Measurements from ENCODE around the gene BRSK2.

DNA sequence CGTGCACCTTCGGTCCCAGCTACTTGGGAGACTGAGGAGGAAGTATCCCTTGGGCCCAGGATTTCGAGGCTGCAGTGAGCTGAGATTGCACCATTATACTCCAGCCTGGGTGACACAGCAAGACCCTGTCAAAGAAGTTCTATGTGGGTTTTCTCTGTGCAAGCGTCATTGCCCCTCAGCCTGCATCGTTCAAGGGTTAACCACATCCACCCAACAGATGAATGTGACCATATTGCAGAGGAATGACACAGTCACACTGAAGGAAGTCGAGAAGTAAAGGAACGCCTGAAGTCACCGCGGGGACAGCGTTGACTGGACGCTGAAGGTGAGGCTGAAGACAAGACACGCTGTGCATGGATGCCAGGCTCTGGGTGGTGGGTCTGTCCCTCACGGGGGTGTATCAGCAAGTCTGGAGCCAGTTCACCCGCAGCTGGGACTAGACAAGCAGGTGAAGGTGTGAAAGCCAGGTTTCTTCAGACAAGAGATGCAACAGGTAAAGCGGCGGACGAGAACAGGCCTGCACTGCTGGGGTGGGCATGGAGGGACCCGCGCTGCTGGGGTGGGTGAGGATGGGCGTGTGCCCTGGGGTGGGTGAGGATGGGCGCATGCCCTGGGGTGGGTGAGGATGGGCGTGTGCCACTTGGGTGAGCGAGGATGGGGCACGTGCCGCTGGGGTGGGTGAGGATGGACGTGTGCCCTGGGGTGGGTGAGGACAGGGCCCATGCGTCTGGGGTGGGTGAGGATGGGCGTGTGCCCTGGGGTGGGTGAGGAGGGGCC is 43.8 kb upstream of the BRSK2 start:
- TF ChIP-seq, protein P1, sequence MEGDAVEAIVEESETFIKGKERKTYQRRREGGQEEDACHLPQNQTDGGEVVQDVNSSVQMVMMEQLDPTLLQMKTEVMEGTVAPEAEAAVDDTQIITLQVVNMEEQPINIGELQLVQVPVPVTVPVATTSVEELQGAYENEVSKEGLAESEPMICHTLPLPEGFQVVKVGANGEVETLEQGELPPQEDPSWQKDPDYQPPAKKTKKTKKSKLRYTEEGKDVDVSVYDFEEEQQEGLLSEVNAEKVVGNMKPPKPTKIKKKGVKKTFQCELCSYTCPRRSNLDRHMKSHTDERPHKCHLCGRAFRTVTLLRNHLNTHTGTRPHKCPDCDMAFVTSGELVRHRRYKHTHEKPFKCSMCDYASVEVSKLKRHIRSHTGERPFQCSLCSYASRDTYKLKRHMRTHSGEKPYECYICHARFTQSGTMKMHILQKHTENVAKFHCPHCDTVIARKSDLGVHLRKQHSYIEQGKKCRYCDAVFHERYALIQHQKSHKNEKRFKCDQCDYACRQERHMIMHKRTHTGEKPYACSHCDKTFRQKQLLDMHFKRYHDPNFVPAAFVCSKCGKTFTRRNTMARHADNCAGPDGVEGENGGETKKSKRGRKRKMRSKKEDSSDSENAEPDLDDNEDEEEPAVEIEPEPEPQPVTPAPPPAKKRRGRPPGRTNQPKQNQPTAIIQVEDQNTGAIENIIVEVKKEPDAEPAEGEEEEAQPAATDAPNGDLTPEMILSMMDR (IDR thresholded peaks at IDR 0.05) = no peak
- TF ChIP-seq POLR2A (IDR thresholded peaks at IDR 0.05) = no peak

Measured in gastroesophageal sphincter (tissue), 3 donors.